Limb (tissue), 2 donors: ENCODE measurements around the gene MTA2.

Source experiments
- DNase-seq, 2 donors: peaks; one replicate each; pipeline ENCODE4 v3.0.0-alpha.2; 2016; ENCODE audit errors: extremely low spot score in 2 of 2

MTA2 gene

GRCh38 chr11:62612366-62613290, 11.0 kb upstream of the MTA2 start, which contains the start of the genes EML3 and ROM1:
EML3 (minus strand) TSS chr11:62612775; CDS start chr11:62612457, 318 bp downstream.
ROM1 (plus strand) TSS chr11:62613257; CDS start chr11:62613282, 25 bp downstream.
- peak; percentile 77 to 89 for DNase-seq

- peak; percentile 61 to 72 for DNase-seq
These were observed 10.2 kb upstream of the MTA2 start for GRCh38 chr11:62611705-62612365.

- peak in 1 of 2 donors; percentile 38 for DNase-seq
These were observed 9.4 kb upstream of the MTA2 start for GRCh38 chr11:62610814-62611704.

GRCh38 chr11:62610403-62610802, 8.7 kb upstream of the MTA2 start:
- no peak for DNase-seq

GRCh38 chr11:62608776-62609175, 7.1 kb upstream of the MTA2 start:
- no peak for DNase-seq

- DNase-seq, result no peak
These were observed 6.0 kb upstream of the MTA2 start for GRCh38 chr11:62607714-62608113.

- no peak for DNase-seq
These were observed 4.2 kb upstream of the MTA2 start for GRCh38 chr11:62605902-62606301.

- no peak for DNase-seq
These were observed 3.8 kb upstream of the MTA2 start for GRCh38 chr11:62605467-62605866.

- no peak for DNase-seq
These were observed 2.9 kb upstream of the MTA2 start for GRCh38 chr11:62604460-62605120.

- DNase-seq, result no peak
These were observed 2.2 kb upstream of the MTA2 start for GRCh38 chr11:62603776-62604299.

- DNase-seq, result peak in 1 of 2 donors; percentile 44
These were observed 1.4 kb upstream of the MTA2 start for GRCh38 chr11:62603072-62603408.

- peak in 1 of 2 donors; percentile 82 for DNase-seq
These were observed 741 bp upstream of the MTA2 start for GRCh38 chr11:62602141-62603071.

- no peak for DNase-seq
These were observed 618 bp downstream of the MTA2 start for GRCh38 chr11:62601122-62601371.

- no peak for DNase-seq
These were observed 1.1 kb downstream of the MTA2 start for GRCh38 chr11:62600367-62601121.

- no peak for DNase-seq
These were observed 1.8 kb downstream of the MTA2 start for GRCh38 chr11:62599901-62600300.

GRCh38 chr11:62599069-62599696, 2.5 kb downstream of the MTA2 start:
- DNase-seq, result peak; percentile 91 to 96

GRCh38 chr11:62595124-62595523, 6.5 kb downstream of the MTA2 start:
- DNase-seq, result no peak

GRCh38 chr11:62593434-62594044, 8.1 kb downstream of the MTA2 start:
- DNase-seq, result peak in 1 of 2 donors; percentile 74
